ENCODE data around the gene TERT. TPM values are rescaled to one million over a fixed set of nuclear protein-coding genes. Genes with fewer than 3 reads are reported as not detected.

TERT gene
- total and polyA plus RNA-seq, 2 of the 4 experiments (the other 2 are of a cell fraction): not detected

DNA sequence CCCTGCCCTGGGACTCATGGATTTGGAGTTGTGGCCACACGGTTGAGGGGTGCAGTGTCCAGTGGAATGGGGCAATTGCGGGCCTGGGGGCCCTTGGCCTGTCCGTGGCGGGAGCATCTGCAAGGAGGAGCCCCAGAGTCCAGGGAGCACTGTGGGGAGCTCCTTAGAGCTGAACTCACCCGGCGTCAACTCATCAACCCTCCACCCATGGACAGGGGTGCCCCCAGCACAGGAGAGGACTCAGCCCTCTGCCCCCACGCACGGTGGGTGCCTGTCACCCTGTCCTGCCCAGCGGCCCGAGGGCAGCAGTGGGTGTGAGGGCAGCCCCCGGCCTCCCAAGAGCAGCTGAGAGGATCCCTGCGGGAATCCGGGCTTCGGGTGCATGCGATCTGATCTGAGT is 70.2 kb downstream of the TERT start:
- Histone ChIP-seq H3K27me3 (ENCODE audit: control insufficient read depth, insufficient read depth, low read length) (no peaks in the 10 kb centered on the region; the same call in 1 of the 2 replicates), H4K8ac (ENCODE audit: low read depth in 2 of 2, low read length in 2 of 2) (no peak overlapping the region), H3K14ac (replicated peaks; ENCODE audit: low read depth, low read length) (no peak overlapping the region), H2AK9ac (replicated peaks; ENCODE audit: low read depth, low read length, poor library complexity) (no peak overlapping the region), H4K5ac (ENCODE audit: low read depth, low read length) (no peak overlapping the region), H2BK15ac (ENCODE audit: low read depth, low read length) (no peak overlapping the region), H2BK20ac (ENCODE audit: low read depth, low read length) (no peak overlapping the region), H3K18ac (ENCODE audit: low read depth, low read length) (no peak overlapping the region), H4K20me1 (ENCODE audit: insufficient read depth, low read length) (no peaks in the 10 kb centered on the region), H3K23ac (ENCODE audit: low read depth, low read length) (no peak overlapping the region), H3K27ac (ENCODE audit: insufficient read depth, low read length) (no peak overlapping the region), H3K4me2 (ENCODE audit: low read depth, low read length) (no peak overlapping the region), H2BK120ac (ENCODE audit: low read depth, low read length) (no peak overlapping the region), H2AK5ac (ENCODE audit: low read depth, low read length) (no peak overlapping the region), H2AFZ (replicated peaks; ENCODE audit: low read length, poor library complexity) (no peak overlapping the region), H4K91ac (ENCODE audit: insufficient read depth, low read depth, low read length) (no peak overlapping the region), H3K9me1 (ENCODE audit: insufficient read depth, low read length) (no peaks in the 10 kb centered on the region), H3K9me3 (ENCODE audit: control insufficient read depth, insufficient read depth, low read length) (peaks cover 2% of the 10 kb centered on the region), H3K36me3 (ENCODE audit: control insufficient read depth, insufficient read depth, low read length) (no peaks in the 10 kb centered on the region), H3K4ac (ENCODE audit: low read depth, low read length) (no peak overlapping the region), H2BK5ac (ENCODE audit: low read depth, low read length, poor library complexity, severe bottlenecking) (no peak overlapping the region), H3K79me1 (ENCODE audit: low read depth in 1 of 2, low read length in 2 of 2) (no peaks in the 10 kb centered on the region), H3K4me3 (ENCODE audit: insufficient read depth, low read depth, low read length) (no peak overlapping the region), H3K9ac (ENCODE audit: low read depth, low read length) (no peak overlapping the region), H3K4me1 (ENCODE audit: control insufficient read depth, insufficient read depth, low read length) (no peaks in the 10 kb centered on the region; the same call in 1 of the 2 replicates), H3K56ac (ENCODE audit: extremely low read depth, insufficient read depth, low read length) (no peak overlapping the region)
- WGBS, 2 experiments (ENCODE audit: extremely low coverage in 2 of 2, insufficient read length in 1 of 2): no CpG with 5 or more reads among the region's 15 CpGs
- in situ Hi-C loops (cut with MboI; ENCODE audit: low sequenced_read_pairs) (no loop called here), dilution Hi-C loops (cut with HindIII; ENCODE audit: low sequenced_read_pairs, unreplicated experiment) (no loop called here), intact Hi-C loops (cut with micrococcal nuclease) (no loop called here)
- ChIA-PET POLR2A (ENCODE audit: unreplicated experiment) (no interaction called here), CTCF (interaction anchor here (0.8 kb wide), 1 partner anchor 9 kb away, joined by 5 read pairs; no protein-coding TSS in a partner anchor)
- DNase-seq (no peak), ATAC-seq (ENCODE audit: low read depth) (no peak)
- no TSS peak for BruUV-seq (replicated peaks)
- no peak for TF ChIP-seq CHD1 (IDR thresholded peaks at IDR 0.05; ENCODE audit: low read depth, low read length)
- TF ChIP-seq POLR2A (IDR thresholded peaks at IDR 0.05; ENCODE audit: low read depth, low read length): no peak
- no peak for TF ChIP-seq RCOR1 (IDR thresholded peaks at IDR 0.05; ENCODE audit: insufficient replicate concordance, low read length)
- TF ChIP-seq RAD21 (IDR thresholded peaks at IDR 0.05; ENCODE audit: low read length): no peak
